Natural killer cell treated with Interleukin-12 subunit alpha and Interleukin-12 subunit beta and Interleukin-15 and Interleukin-18, amount 100 ng/mL, for 72 hours (primary cell): ENCODE results near the gene CADPS. TPM values are rescaled to one million over a fixed set of nuclear protein-coding genes. Genes with fewer than 3 reads are reported as not detected.

Experiments used
- ATAC-seq, 2 donors: fragments of 150-1000 bp; cut with Tn5 transposase in 1 of 2; sonication (Bioruptor Pico), chemical (Tn5 transposase) in 1 of 2; 2 replicates each; pipeline ENCODE4 v1.10.0; 2021
- DNase-seq: peaks from one replicate; pipeline ENCODE4 v3.0.0; 2022; ENCODE audit warnings: low spot score
- H3K27ac Mint-ChIP-seq, 2 donors: 1 replicate in 1 of 2; 2 replicates in 1 of 2; pipeline ENCODE4 v1.8.0; 2022; ENCODE audit warnings: mixed read lengths in 2 of 2, mild to moderate bottlenecking in 1 of 2, moderate library complexity in 1 of 2
- H3K27me3 Mint-ChIP-seq, 2 donors: 1 replicate in 1 of 2; 2 replicates in 1 of 2; pipeline ENCODE4 v1.8.0; 2022; ENCODE audit warnings: mixed read lengths in 2 of 2
- H3K36me3 Mint-ChIP-seq: one replicate; pipeline ENCODE4 v1.8.0; 2022; ENCODE audit warnings: mixed read lengths
- H3K4me1 Mint-ChIP-seq, 2 donors: 1 replicate in 1 of 2; 2 replicates in 1 of 2; pipeline ENCODE4 v1.8.0; 2022; ENCODE audit warnings: low read depth in 2 of 2, mixed read lengths in 2 of 2, mild to moderate bottlenecking in 1 of 2
- H3K4me3 Mint-ChIP-seq: one replicate; pipeline ENCODE4 v1.8.0; 2022; ENCODE audit warnings: mixed read lengths
- H3K9me3 Mint-ChIP-seq: 2 replicates; pipeline ENCODE4 v1.8.0; 2022; ENCODE audit warnings: mixed read lengths
- total RNA-seq, 2 donors: library from RNA; stranded (reverse); gene quantifications; one replicate each; pipeline ENCODE4 v1.2.3, GENCODE V29; 2022

Gene CADPS
- total RNA-seq, 2 donors from 2014 or later, result not detected

DNA sequence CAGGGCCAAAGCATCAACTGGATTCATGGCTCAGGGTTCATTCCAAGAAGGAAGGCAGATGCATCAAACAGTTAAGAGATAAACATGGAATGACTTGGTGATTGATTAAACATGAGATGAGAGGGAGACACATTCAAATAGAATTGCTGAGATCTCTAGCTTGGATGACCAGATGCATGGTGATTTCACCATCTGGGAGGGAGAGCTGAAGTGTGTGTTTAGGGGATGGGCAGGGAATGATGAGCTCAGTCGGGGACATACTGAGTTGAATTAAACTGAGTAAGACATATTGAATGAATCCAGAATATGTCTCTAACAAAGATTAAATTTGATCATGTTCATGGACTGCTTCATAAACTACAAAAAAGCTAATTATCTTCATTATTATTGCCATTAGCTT is 35.5 kb downstream of the CADPS start:
- Mint-ChIP-seq H3K4me1 (no peaks in the 10 kb centered on the region), H3K27me3 (no peaks in the 10 kb centered on the region), H3K4me3 (no peak overlapping the region), H3K36me3 (no peaks in the 10 kb centered on the region), H3K27ac (no peak overlapping the region), H3K9me3 (peaks cover 12% of the 10 kb centered on the region)
- no peak for DNase-seq
- no peak for ATAC-seq

DNA sequence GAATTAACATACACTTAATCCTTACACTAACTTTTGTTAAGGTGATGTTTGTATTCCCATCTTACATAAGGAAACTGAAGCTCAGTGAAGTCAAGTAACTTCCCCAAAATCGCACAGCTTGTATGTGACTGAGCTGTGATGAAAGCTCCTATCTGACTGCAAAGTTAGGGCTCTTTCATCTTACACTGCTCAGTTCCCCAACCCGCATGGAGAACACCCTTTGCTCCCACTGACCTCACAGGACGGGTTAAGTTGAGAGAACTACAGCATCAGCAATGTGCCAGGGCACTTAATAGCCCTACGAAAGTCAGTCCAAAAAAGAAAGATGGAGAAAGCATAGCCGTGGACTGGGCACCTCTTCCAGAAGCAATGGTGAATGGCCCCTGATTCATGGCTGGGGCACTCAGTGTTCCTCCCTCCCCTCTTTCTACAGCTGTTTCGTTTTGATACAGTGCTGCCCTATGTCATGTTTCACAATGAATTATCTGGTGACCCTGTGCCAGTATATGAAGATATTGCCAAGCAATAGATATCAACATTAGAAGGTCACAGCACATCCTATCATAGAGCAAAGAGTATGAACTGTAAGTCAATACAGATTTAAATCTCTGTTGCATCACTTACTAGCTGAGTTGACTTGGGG is 38.0 kb downstream of the CADPS start:
- ATAC-seq, result no peak
- peaks cover 9% of the 10 kb centered on the region for H3K9me3 Mint-ChIP-seq
- H3K27ac Mint-ChIP-seq, result no peak overlapping the region
- H3K4me3 Mint-ChIP-seq, result no peak overlapping the region
- no peaks in the 10 kb centered on the region for H3K36me3 Mint-ChIP-seq
- no peaks in the 10 kb centered on the region for H3K4me1 Mint-ChIP-seq
- no peak for DNase-seq
- no peaks in the 10 kb centered on the region for H3K27me3 Mint-ChIP-seq

GRCh38 chr3:62835554-62836236 is 39.5 kb downstream of the CADPS start:
- H3K27ac Mint-ChIP-seq, result no peak overlapping the region
- no peaks in the 10 kb centered on the region for H3K36me3 Mint-ChIP-seq
- no peaks in the 10 kb centered on the region for H3K27me3 Mint-ChIP-seq
- ATAC-seq (no peak), DNase-seq (no peak)
- no peak overlapping the region for H3K4me3 Mint-ChIP-seq
- H3K9me3 Mint-ChIP-seq, result peaks cover 12% of the 10 kb centered on the region
- no peaks in the 10 kb centered on the region for H3K4me1 Mint-ChIP-seq

DNA sequence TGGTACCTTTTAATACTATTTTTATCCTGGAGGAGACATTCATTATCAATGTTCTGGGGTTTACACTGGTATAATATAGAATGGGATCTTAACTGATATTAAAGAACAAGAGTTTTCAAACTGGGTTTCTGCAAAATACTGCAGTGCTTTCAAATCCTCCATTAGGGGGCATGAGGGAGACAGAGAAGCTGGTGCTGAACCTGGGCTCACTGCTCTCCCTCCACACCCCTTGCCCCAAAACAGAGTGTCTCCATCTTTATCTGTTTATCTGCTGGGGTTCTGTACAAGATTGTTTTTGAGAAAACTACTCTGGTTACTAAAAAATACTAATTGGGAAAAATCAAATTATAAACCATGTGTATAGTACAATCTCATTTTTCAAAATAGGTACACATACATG is 41.7 kb downstream of the CADPS start:
- DNase-seq (no peak), ATAC-seq (no peak)
- Mint-ChIP-seq H3K36me3 (no peaks in the 10 kb centered on the region), H3K27ac (no peak overlapping the region), H3K9me3 (peaks cover 6% of the 10 kb centered on the region), H3K27me3 (no peaks in the 10 kb centered on the region), H3K4me1 (no peaks in the 10 kb centered on the region), H3K4me3 (no peak overlapping the region)

GRCh38 chr3:62832553-62832952 is 42.7 kb downstream of the CADPS start:
- ATAC-seq (no peak), DNase-seq (no peak)
- Mint-ChIP-seq H3K27me3 (no peaks in the 10 kb centered on the region), H3K36me3 (no peaks in the 10 kb centered on the region), H3K4me1 (no peaks in the 10 kb centered on the region), H3K4me3 (no peak overlapping the region), H3K27ac (no peak overlapping the region), H3K9me3 (peaks cover 2% of the 10 kb centered on the region)

GRCh38 chr3:62830727-62831322 is 44.4 kb downstream of the CADPS start:
- Mint-ChIP-seq H3K27ac (no peak overlapping the region), H3K27me3 (no peaks in the 10 kb centered on the region), H3K4me1 (no peaks in the 10 kb centered on the region), H3K36me3 (peaks cover 4% of the 10 kb centered on the region), H3K9me3 (peaks cover 7% of the 10 kb centered on the region), H3K4me3 (no peak overlapping the region)
- no peak for ATAC-seq
- DNase-seq, result no peak

GRCh38 chr3:62827550-62827949 is 47.7 kb downstream of the CADPS start:
- H3K9me3 Mint-ChIP-seq, result peaks cover 12% of the 10 kb centered on the region
- no peak for DNase-seq
- no peaks in the 10 kb centered on the region for H3K4me1 Mint-ChIP-seq
- no peak for ATAC-seq
- peaks cover 5% of the 10 kb centered on the region for H3K36me3 Mint-ChIP-seq
- no peak overlapping the region for H3K27ac Mint-ChIP-seq
- no peak overlapping the region for H3K4me3 Mint-ChIP-seq
- H3K27me3 Mint-ChIP-seq, result no peaks in the 10 kb centered on the region

GRCh38 chr3:62824965-62825592 is 50.1 kb downstream of the CADPS start:
- no peaks in the 10 kb centered on the region for H3K27me3 Mint-ChIP-seq
- no peak for DNase-seq
- H3K4me1 Mint-ChIP-seq, result no peaks in the 10 kb centered on the region
- ATAC-seq, result no peak
- peaks cover 5% of the 10 kb centered on the region for H3K36me3 Mint-ChIP-seq
- H3K27ac Mint-ChIP-seq, result no peak overlapping the region
- H3K9me3 Mint-ChIP-seq, result peaks cover 12% of the 10 kb centered on the region
- H3K4me3 Mint-ChIP-seq, result no peak overlapping the region

- Mint-ChIP-seq H3K27ac (no peak overlapping the region), H3K4me1 (no peaks in the 10 kb centered on the region), H3K4me3 (no peak overlapping the region), H3K27me3 (no peaks in the 10 kb centered on the region), H3K9me3 (peaks cover 12% of the 10 kb centered on the region), H3K36me3 (peaks cover 5% of the 10 kb centered on the region)
- ATAC-seq (no peak), DNase-seq (no peak)
Observed at GRCh38 chr3:62823461-62824050, 51.7 kb downstream of the CADPS start.

GRCh38 chr3:62822905-62823304 is 52.3 kb downstream of the CADPS start:
- Mint-ChIP-seq H3K4me1 (no peaks in the 10 kb centered on the region), H3K27ac (no peak overlapping the region), H3K36me3 (peaks cover 5% of the 10 kb centered on the region), H3K9me3 (peaks cover 12% of the 10 kb centered on the region), H3K4me3 (no peak overlapping the region), H3K27me3 (no peaks in the 10 kb centered on the region)
- no peak for DNase-seq
- no peak for ATAC-seq

GRCh38 chr3:62818347-62818746 is 56.9 kb downstream of the CADPS start:
- Mint-ChIP-seq H3K27me3 (no peaks in the 10 kb centered on the region), H3K4me1 (no peaks in the 10 kb centered on the region), H3K36me3 (no peaks in the 10 kb centered on the region), H3K27ac (no peak overlapping the region), H3K9me3 (peaks cover 3% of the 10 kb centered on the region), H3K4me3 (no peak overlapping the region)
- DNase-seq, result no peak
- ATAC-seq, result no peak

- Mint-ChIP-seq H3K27me3 (no peaks in the 10 kb centered on the region), H3K36me3 (no peaks in the 10 kb centered on the region), H3K4me1 (no peaks in the 10 kb centered on the region), H3K27ac (no peak overlapping the region), H3K9me3 (peaks cover 3% of the 10 kb centered on the region), H3K4me3 (no peak overlapping the region)
- DNase-seq (no peak), ATAC-seq (no peak)
Observed at GRCh38 chr3:62817678-62818077, 57.5 kb downstream of the CADPS start.

DNA sequence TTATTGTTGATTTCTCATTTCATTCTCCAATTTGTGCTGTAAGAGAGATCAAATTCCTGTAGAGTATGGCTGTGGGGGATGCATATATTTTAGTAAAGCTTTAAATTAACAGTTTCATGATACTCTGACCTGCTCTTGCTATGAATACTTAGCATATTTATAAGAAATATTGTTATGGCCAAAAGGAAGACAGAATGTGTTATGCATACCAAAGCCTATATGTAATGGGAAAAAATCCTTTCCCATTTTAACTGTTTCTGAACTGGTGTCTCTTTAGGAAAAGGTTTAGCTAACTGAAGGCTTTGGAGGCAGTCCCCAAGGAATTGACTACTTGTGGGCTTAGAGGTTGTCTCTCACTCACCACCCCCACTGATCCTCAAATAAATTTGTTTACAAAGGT is 59.2 kb downstream of the CADPS start:
- Mint-ChIP-seq H3K27ac (no peak overlapping the region), H3K4me1 (no peaks in the 10 kb centered on the region), H3K9me3 (peaks cover 6% of the 10 kb centered on the region), H3K27me3 (no peaks in the 10 kb centered on the region), H3K36me3 (no peaks in the 10 kb centered on the region), H3K4me3 (no peak overlapping the region)
- no peak for ATAC-seq
- DNase-seq, result no peak

DNA sequence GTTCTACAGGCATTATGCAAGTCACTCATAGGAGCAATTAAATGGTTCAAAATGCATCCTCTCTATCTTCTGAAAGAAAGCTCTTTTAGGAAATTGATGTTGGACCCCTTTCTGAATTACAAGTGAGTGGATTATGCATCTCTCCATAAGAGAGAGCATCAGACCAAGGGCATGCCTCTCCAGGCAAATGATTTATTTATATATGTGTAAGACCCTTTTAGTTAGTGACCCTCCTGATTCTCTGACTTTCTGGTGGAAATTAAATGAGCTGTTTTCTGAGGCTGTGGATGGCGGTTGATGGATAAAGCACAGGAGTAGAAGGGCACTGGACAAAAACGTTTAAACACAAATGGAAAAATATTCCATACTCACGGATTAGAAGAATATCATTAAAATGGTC is 62.6 kb downstream of the CADPS start:
- ATAC-seq, result no peak
- Mint-ChIP-seq H3K4me1 (no peaks in the 10 kb centered on the region), H3K27me3 (no peaks in the 10 kb centered on the region)

More for the DNA sequence above, 62.6 kb downstream of the CADPS start:
- H3K36me3 Mint-ChIP-seq, result no peaks in the 10 kb centered on the region
- H3K4me3 Mint-ChIP-seq, result no peak overlapping the region
- H3K27ac Mint-ChIP-seq, result no peak overlapping the region
- no peak for DNase-seq
- H3K9me3 Mint-ChIP-seq, result peaks cover 10% of the 10 kb centered on the region
